ENCODE measurements around the gene C1orf174.

GRCh38 chr1:3883194-3883925, 16.7 kb downstream of the C1orf174 start:
- no peak for TF ChIP-seq EZH2 (conservative IDR thresholded peaks at IDR 0.05; ENCODE audit: low read depth, low read length)
- TF ChIP-seq YY1 (IDR thresholded peaks at IDR 0.05; ENCODE audit: insufficient read depth, insufficient replicate concordance, low read depth, low read length), result no peak
- no peak for TF ChIP-seq CTCF (CRISPR knock-in tag; IDR thresholded peaks at IDR 0.05)
- TF ChIP-seq POLR2A (IDR thresholded peaks at IDR 0.05; ENCODE audit: insufficient read depth in 1 of 2, low read depth in 2 of 2, low read length in 2 of 2), result no peak
- TF ChIP-seq BCL6 (CRISPR knock-in tag; IDR thresholded peaks at IDR 0.05), result no peak
- TF ChIP-seq BCLAF1 (IDR thresholded peaks at IDR 0.05), result no peak
- no peak for TF ChIP-seq ZNF263 (CRISPR knock-in tag; IDR thresholded peaks at IDR 0.05)
- TF ChIP-seq ZNF740 (CRISPR knock-in tag; IDR thresholded peaks at IDR 0.05), result no peak
- TF ChIP-seq ETV5 (CRISPR knock-in tag; IDR thresholded peaks at IDR 0.05; ENCODE audit: borderline replicate concordance), result no peak
